Transverse colon (tissue), 4 donors: ENCODE measurements around the gene ANXA6. TPM values are rescaled to one million over a fixed set of nuclear protein-coding genes. Genes with fewer than 3 reads are reported as not detected.

ENCODE experiments used
- DNase-seq: peaks from one replicate; pipeline ENCODE4 v3.0.0-alpha.2; 2019
- H3K27ac ChIP-seq, 4 donors: fragments of 200-600 bp; sonication (generic); 2 replicates each; pipeline ENCODE4 v1.5.1; 2016 to 2018; ENCODE audit warnings: inconsistent platforms in 4 of 4
- H3K27me3 ChIP-seq: fragments of 200-600 bp; sonication (generic); 2 replicates; pipeline ENCODE4 v1.5.1; 2017; ENCODE audit warnings: inconsistent platforms
- H3K36me3 ChIP-seq, 4 donors: fragments of 200-600 bp; sonication (generic); 2 replicates each; pipeline ENCODE4 v1.5.1; 2017 to 2019; ENCODE audit warnings: inconsistent platforms in 4 of 4
- H3K4me1 ChIP-seq, 4 donors: fragments of 200-600 bp; sonication (generic); 2 replicates each; pipeline ENCODE4 v1.5.1; 2017 to 2020; ENCODE audit warnings: inconsistent platforms in 4 of 4
- H3K4me3 ChIP-seq, 4 donors: fragments of 200-600 bp; sonication (generic); 1 replicate in 1 of 4; 2 replicates in 3 of 4; pipeline versions ENCODE4 v1.5.1 to v1.6.1; 2017 to 2019; ENCODE audit warnings: inconsistent platforms in 4 of 4
- H3K9me3 ChIP-seq, 2 donors: fragments of 200-600 bp; sonication (generic); 2 replicates each; pipeline ENCODE4 v1.5.1; 2017 to 2019; ENCODE audit warnings: inconsistent platforms in 2 of 2
- CTCF ChIP-seq, 5 experiments: fragments of 200-600 bp in 3 of 5; fragments of 450-650 bp in 2 of 5; sonication (generic) in 3 of 5; IDR thresholded peaks; 1 replicate in 2 of 5; 2 replicates in 3 of 5; pipeline ENCODE4 v1.5.1; 2016 to 2017; ENCODE audit warnings: antibody characterized with exemption in 5 of 5, inconsistent platforms in 3 of 5, mild to moderate bottlenecking in 2 of 5, moderate library complexity in 1 of 5
- EP300 ChIP-seq: sonication (generic); formaldehyde crosslinking; IDR thresholded peaks from one replicate; pipeline ENCODE4 v1.6.1; 2017; ENCODE audit warnings: antibody characterized with exemption, low read depth
- POLR2A ChIP-seq: fragments of 450-650 bp; IDR thresholded peaks from one replicate; pipeline ENCODE4 v1.6.1; 2016; ENCODE audit warnings: antibody characterized with exemption, mild to moderate bottlenecking, moderate library complexity
- POLR2AphosphoS5 ChIP-seq, 3 donors: sonication (generic); formaldehyde crosslinking; IDR thresholded peaks; one replicate each; pipeline ENCODE4 v1.6.1; 2016; ENCODE audit warnings: antibody characterized with exemption in 3 of 3
- WGBS, 2 donors: methylation state at CpG; one replicate each; pipeline ENCODE4 v1.1.5; 2018; ENCODE audit warnings: low coverage in 1 of 2; 5-methylcytosine and 5-hydroxymethylcytosine counted together
- in situ Hi-C, 4 donors: fragments of 200-750 bp; cut with MboI; loops; one replicate each; pipeline versions ENCODE4 v1.15.0 to v1.15.1; 2017; ENCODE audit warnings: low sequenced_read_pairs in 3 of 4, low pct_ligation_motif_present in 1 of 4, low pct_unique_long_range_greater_than_20kb in 1 of 4
- intact Hi-C: fragments of 100-400 bp; cut with DNase I; formaldehyde crosslinking; loops from one replicate; pipeline ENCODE4 v1.15.1; 2023; ENCODE audit warnings: low total_unique reads
- total RNA-seq, 4 donors: library from RNA; depleted of rRNA; stranded (reverse); fragments of >200 nt; gene quantifications; one replicate each; pipeline ENCODE4 v1.1.0, GENCODE V29; 2016

ANXA6 gene
- total RNA-seq, 4 donors from 2014 or later = 19.1 to 79.0 (median 55.3) TPM

- Histone ChIP-seq H3K4me1 (peaks cover 41 to 81% (median 57%) of the 10 kb centered on the region in 4 donors), H3K4me3 (peak overlapping the region; percentile 72 to 96 (median 82)), H3K36me3 (no peaks in the 10 kb centered on the region), H3K27me3 (no peaks in the 10 kb centered on the region), H3K27ac (peak overlapping the region; percentile 97 to 99 (median 98)), H3K9me3 (no peaks in the 10 kb centered on the region)
- intact Hi-C loops = no loop called here
- TF ChIP-seq EP300 (no peak), POLR2A (no peak), POLR2AphosphoS5 (IDR thresholded peaks at IDR 0.05) (no peak), CTCF (IDR thresholded peaks at IDR 0.05) (no peak)
- DNase-seq = no peak
- WGBS, 2 donors = 4 to 6% methylated on average over 4 to 20 of the region's 21 CpGs
- in situ Hi-C loops = no loop called here
Observed at GRCh38 chr5:151079838-151080612, 77.6 kb downstream of the ANXA6 start.

GRCh38 chr5:151078490-151079262, 78.9 kb downstream of the ANXA6 start:
- peak overlapping the region in 1 of 4 donors; percentile 74 for H3K4me3 ChIP-seq
- no peaks in the 10 kb centered on the region for H3K27me3 ChIP-seq
- no peaks in the 10 kb centered on the region for H3K36me3 ChIP-seq
- in situ Hi-C loops (no loop called here), intact Hi-C loops (no loop called here)
- H3K4me1 ChIP-seq = peaks cover 35 to 67% (median 49%) of the 10 kb centered on the region in 4 donors
- no peaks in the 10 kb centered on the region for H3K9me3 ChIP-seq
- H3K27ac ChIP-seq = peak overlapping the region; percentile 39 to 99 (median 97)
- 69 to 71% methylated on average over 6 to 16 of the region's 16 CpGs for whole genome bisulfite sequencing, 2 donors
- TF ChIP-seq CTCF (IDR thresholded peaks at IDR 0.05) (no peak), POLR2AphosphoS5 (IDR thresholded peaks at IDR 0.05) (no peak), EP300 (no peak), POLR2A (no peak)
- DNase-seq = peak; percentile 54

GRCh38 chr5:151077967-151078366, 79.6 kb downstream of the ANXA6 start:
- in situ Hi-C loops = no loop called here
- intact Hi-C loops = no loop called here
- Histone ChIP-seq H3K27ac (peak overlapping the region in 3 of 4 donors; percentile 97 to 99 (median 97)), H3K4me1 (peaks cover 32 to 62% (median 43%) of the 10 kb centered on the region in 4 donors), H3K36me3 (no peaks in the 10 kb centered on the region), H3K4me3 (peak overlapping the region in 1 of 4 donors; percentile 74), H3K9me3 (no peaks in the 10 kb centered on the region), H3K27me3 (no peaks in the 10 kb centered on the region)
- no peak for DNase-seq
- TF ChIP-seq POLR2A (no peak), EP300 (no peak), POLR2AphosphoS5 (IDR thresholded peaks at IDR 0.05) (no peak), CTCF (IDR thresholded peaks at IDR 0.05) (no peak)
- WGBS, 2 donors = 84 to 88% methylated on average over 2 to 3 of the region's 3 CpGs

GRCh38 chr5:151077419-151077818, 80.2 kb downstream of the ANXA6 start:
- Histone ChIP-seq H3K4me3 (no peak overlapping the region), H3K27ac (no peak overlapping the region), H3K4me1 (peaks cover 27 to 62% (median 42%) of the 10 kb centered on the region in 4 donors), H3K36me3 (no peaks in the 10 kb centered on the region), H3K27me3 (no peaks in the 10 kb centered on the region), H3K9me3 (no peaks in the 10 kb centered on the region)
- in situ Hi-C loops = no loop called here
- intact Hi-C loops = no loop called here
- no peak for DNase-seq
- 82 to 100% methylated on average over 3 to 9 of the region's 9 CpGs for WGBS, 2 donors
- TF ChIP-seq POLR2AphosphoS5 (IDR thresholded peaks at IDR 0.05) (no peak), CTCF (IDR thresholded peaks at IDR 0.05) (no peak), POLR2A (no peak)
